HG03064 (cell line): ENCODE data around the gene CCL8.
"Not testable (repeated sequence)": the region's sequence is repeated elsewhere in the genome, so short reads cannot be mapped to it uniquely, and the experiment has no call there.

Source experiments
- ATAC-seq: cut with Tn5 transposase; IDR thresholded peaks from one replicate; pipeline ENCODE4 v1.9.1; 2021; ENCODE audit warnings: low read depth; ENCODE audit not compliant: unreplicated experiment

Gene CCL8

DNA sequence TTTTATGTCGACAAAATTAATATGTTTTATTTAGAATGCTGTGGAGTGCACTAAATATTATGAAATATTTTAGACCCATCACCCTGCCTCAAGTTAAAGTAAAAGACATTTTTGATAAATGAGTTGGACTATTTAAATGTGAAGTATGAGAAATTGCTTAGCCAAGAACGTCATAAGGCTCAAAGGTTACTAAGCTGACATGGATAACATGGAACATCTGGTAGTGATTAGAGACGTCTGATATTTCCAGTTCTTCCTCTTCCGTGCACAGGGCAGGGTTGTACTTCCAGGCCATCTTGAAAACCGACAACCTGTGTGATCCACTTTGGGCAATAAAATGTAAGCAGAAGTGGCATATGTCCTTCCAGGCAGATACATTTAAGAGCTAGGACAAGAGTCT is 7.2 kb upstream of the CCL8 start:
- ATAC-seq, result no peak

DNA sequence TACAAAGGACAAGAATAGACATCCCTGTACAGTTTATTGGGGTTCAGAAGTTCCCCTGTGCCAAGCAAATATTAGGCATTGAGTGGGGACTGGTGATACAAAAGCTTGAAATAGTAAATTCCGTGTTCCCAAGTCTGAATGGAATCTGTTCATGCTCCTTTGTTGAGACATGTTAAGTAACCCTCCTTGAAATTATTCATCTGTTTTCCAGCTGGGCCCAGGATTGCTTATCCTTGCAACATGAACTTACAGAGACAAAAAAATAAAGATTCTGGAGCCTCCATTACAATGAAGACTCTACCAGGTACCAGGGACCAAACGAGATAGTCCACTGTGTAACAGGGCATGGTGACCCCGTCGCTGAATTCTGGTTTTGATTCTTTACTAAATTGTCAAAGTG is 6.1 kb upstream of the CCL8 start:
- ATAC-seq, result no peak

DNA sequence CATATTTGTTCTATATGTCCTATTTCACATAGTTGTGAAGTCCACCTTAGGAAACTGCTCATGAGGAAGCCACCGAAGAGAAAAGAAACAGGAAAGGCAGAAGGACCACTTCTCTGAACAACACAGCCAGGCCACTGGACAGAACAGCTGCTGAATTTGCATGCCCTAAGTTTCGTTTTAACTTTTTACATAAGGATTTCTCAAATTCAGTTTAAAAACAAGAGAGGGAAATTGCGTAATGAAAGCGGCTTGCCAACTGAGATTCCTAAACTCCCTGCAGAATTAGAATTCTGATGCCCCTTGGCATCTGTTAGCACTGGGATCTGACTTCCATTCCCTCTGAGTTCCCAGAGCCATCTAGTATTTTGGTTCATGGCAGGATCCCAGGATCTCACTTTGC is 5.0 kb upstream of the CCL8 start:
- no peak for ATAC-seq

- no peak for ATAC-seq
These were observed 761 bp upstream of the CCL8 start for GRCh38 chr17:34318474-34318873.

GRCh38 chr17:34321964-34322363 is 2.7 kb downstream of the CCL8 start:
- ATAC-seq, result no peak

DNA sequence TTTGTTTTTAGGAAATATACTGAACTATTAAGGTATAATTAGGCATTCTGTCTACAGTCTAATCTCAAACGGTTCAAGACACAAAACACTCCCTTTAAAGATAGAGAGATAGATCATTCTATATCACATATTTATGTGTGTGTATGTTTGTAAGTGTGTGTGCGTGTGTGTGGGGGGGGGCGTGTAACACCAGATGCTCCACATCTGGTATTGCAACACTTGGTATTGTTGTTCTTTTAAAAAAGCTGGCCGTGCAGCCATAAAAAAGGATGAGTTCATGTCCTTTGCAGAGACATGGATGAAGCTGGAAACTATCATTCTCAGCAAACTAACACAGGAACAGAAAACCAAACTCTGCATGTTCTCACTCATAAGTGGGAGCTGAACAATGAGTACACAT is 8.3 kb downstream of the CCL8 start:
- not testable (repeated sequence) for ATAC-seq

DNA sequence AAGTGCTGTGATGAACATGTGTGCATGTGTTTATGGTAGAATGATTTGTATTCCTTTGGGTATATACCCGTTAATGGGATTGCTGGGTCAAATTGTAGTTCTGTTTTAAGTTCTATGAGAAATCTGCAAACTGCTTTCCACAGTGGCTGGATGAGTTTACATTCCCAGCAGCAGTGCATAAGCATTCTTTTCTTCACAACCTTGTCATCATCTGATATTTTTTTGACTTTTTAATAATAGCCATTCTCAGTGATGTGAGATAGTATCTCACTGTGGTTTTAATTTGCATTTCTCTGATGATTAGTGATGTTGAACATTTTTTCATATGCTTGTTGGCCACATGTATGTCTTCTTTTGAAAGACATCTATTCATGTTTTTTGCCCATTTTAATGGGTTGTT is 18.5 kb downstream of the CCL8 start:
- ATAC-seq, result no peak

- no peak for ATAC-seq
These were observed 20.0 kb downstream of the CCL8 start for GRCh38 chr17:34339138-34339770.

DNA sequence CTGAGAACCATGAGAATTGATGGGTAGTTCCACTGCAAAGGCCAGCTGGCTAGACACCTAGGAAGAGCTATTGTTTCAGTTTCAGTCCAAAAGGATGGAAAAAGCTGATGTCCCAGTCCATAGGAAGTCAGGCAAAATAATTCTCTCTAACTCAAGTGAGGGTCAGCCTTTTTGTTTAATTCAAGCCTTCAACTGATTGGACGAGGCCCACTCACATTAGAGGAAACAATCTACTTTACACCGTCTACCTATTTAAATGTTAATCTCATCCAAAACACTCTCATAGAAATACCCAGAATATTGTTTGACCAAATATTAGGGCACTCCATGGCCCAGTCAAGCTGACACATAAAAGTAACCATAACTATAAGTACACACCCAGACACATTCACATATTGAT is 22.7 kb downstream of the CCL8 start:
- ATAC-seq, result no peak

- no peak for ATAC-seq
These were observed 27.8 kb downstream of the CCL8 start for GRCh38 chr17:34347063-34347462.

DNA sequence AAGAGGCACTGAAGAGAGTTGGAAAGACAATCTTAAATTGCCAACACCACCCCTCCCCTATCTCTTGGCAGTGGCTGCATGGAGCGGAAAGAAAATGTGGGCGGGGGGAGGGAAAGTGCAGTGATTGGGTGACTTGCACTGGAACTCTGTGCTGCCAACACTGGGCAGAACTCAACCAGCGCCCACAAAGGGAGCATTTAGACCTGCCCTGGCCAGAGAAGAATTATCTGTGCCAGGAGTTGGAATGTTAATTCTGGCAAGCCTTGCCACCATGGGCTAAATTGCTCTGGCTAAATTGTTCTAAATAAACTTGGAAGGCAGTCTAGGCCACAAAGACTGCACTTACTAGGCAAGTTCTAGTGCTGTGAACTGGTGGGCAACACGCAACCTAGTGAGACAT is 30.5 kb downstream of the CCL8 start:
- ATAC-seq, result no peak

- ATAC-seq, result no peak
These were observed 31.9 kb downstream of the CCL8 start for GRCh38 chr17:34351096-34351495.

GRCh38 chr17:34352191-34352590 is 33.0 kb downstream of the CCL8 start:
- no peak for ATAC-seq

DNA sequence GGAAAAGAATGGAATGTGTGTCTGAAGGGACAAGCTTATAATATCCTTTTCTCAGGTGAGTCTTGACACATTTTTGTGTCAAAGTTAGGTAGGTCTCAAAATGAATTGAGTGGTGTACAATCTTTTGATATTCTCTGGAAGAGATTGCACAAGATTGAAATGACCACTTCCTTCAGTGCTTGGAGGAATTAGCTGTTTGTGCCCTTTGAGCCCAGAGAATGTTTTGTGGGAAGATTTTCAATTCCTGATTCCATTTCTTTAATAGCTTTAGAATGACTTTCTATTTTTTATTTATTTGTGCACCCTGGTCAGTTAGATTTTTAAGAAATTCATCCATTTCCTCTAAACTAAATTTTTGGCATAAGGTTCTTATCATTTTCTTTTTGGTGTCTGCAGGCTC is 35.4 kb downstream of the CCL8 start:
- no peak for ATAC-seq

DNA sequence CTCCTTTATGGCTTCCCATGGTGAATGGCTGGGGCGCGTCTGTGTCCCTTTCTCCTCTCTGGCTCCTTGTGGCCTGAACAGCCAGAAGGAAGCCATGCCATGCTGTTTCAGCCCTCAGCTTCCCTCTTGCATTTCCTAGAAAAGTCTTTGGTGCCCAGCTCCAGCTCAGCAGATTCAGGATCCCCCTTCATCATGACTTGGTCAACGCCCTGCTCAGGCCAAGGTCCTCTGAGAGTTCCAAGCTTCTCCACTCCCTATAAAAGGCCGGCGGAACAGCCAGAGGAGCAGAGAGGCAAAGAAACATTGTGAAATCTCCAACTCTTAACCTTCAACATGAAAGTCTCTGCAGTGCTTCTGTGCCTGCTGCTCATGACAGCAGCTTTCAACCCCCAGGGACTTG is 37.0 kb downstream of the CCL8 start, which contains the start of gene CCL13:
Gene CCL13, plus strand, starts transcription at position 287 of the 400 bp plus-strand sequence. Its CDS starts 47 bp downstream, at position 334.
- ATAC-seq, result no peak

- ATAC-seq, result no peak
These were observed 38.2 kb downstream of the CCL8 start for GRCh38 chr17:34357398-34357797.

DNA sequence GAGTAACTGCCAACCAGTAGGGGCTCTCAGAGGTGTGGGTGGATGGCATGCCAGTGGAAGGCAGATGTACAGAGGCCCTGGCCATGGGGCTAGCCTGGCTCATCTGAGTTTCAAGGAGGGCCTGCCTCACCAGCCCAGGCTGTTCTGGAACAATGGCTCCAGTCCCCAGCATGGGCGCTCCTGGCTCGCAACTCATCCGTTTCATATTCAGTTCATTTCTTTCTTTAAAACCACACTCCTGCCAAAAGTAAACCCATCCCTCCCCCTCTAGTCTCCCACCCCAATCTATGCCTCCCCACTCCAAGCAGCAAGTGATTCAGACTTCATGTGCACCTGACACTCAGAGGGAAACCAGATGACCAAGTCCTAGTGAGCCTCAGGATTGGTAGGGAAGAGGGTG is 39.4 kb downstream of the CCL8 start:
- no peak for ATAC-seq

- ATAC-seq, result no peak
These were observed 41.5 kb downstream of the CCL8 start for GRCh38 chr17:34360601-34361270.

DNA sequence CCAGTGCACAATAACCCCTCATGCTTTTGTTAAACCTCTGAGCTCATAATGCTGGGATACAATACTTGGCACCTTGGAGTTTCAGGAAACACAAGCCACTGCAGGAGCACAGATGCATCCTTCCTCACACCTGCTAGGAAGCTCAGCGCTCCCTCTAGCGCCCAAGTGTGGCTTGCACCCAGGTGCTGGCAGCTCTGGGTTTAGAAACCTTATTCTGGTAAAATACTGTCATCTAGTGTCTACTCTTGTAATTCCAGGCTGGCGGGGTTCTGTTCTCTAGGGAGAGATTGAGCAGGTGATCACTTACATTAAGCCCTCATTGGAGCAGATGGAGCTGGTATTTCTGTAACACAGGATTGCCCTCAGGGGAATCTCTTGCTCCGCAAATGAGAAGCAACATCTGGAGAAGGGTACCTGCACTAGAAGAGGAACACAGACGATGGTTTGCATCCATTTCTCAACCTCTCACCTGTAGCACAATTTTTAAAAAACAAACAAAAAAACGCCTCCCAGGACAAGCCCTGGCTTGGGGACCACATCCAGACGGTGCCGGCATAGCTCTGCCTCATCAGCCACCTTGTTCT is 42.3 kb downstream of the CCL8 start:
- ATAC-seq, result no peak

- ATAC-seq, result no peak
These were observed 44.0 kb downstream of the CCL8 start, which contains the start of gene CCL1 for GRCh38 chr17:34363183-34363661. TSS of gene CCL1 (minus strand) at chr17:34363233. CDS start at chr17:34363161, 72 bp downstream.

DNA sequence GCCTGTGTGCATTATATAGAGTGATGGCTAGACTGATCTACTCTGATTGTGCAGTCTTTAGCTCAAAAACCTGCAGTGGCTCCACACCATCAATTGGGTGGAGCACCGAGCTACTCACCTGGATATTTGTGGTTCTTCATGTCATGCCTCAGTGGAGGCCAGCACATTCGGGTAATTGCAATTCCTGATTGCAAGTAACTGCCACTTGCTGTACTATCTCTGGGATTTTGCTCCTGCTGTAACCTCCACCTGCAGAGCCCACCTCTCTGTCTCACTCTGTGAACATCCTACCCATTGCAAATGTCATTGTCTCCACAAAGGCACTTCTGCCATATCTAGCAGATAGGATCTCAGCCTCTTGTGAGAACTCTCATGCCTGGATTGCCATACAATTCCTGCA is 45.5 kb downstream of the CCL8 start:
- ATAC-seq, result no peak

- no peak for ATAC-seq
These were observed 46.1 kb downstream of the CCL8 start for GRCh38 chr17:34365340-34365739.
